BLaER1 (cell line): ENCODE data around the gene NDUFS7.
"Not testable (repeated sequence)": the region's sequence is repeated elsewhere in the genome, so short reads cannot be mapped to it uniquely, and the experiment has no call there.

Source experiments
- H3K27ac ChIP-seq: shearing (Covaris generic); formaldehyde crosslinking; 2 replicates; pipeline ENCODE4 v1.8.1; 2022
- H3K27me3 ChIP-seq: shearing (Covaris generic); formaldehyde crosslinking; 2 replicates; pipeline ENCODE4 v1.8.1; 2022
- H3K36me3 ChIP-seq: shearing (Covaris generic); formaldehyde crosslinking; 2 replicates; pipeline ENCODE4 v1.8.1; 2022
- H3K4me1 ChIP-seq: shearing (Covaris generic); formaldehyde crosslinking; 2 replicates; pipeline ENCODE4 v1.8.1; 2022
- H3K4me2 ChIP-seq: shearing (Covaris generic); formaldehyde crosslinking; 2 replicates; pipeline ENCODE4 v1.8.1; 2022
- H3K4me3 ChIP-seq: shearing (Covaris generic); formaldehyde crosslinking; 2 replicates; pipeline ENCODE4 v1.8.1; 2022
- H3K9ac ChIP-seq: shearing (Covaris generic); formaldehyde crosslinking; 2 replicates; pipeline ENCODE4 v1.8.1; 2022
- H3K9me3 ChIP-seq: shearing (Covaris generic); formaldehyde crosslinking; 2 replicates; pipeline ENCODE4 v1.8.1; 2022
- H4K20me1 ChIP-seq: shearing (Covaris generic); formaldehyde crosslinking; 2 replicates; pipeline ENCODE4 v1.8.1; 2022
- Cebpa-rat ChIP-seq: shearing (Covaris generic); IDR thresholded peaks from 2 replicates; pipeline ENCODE4 v1.8.1; 2022

Gene NDUFS7

DNA sequence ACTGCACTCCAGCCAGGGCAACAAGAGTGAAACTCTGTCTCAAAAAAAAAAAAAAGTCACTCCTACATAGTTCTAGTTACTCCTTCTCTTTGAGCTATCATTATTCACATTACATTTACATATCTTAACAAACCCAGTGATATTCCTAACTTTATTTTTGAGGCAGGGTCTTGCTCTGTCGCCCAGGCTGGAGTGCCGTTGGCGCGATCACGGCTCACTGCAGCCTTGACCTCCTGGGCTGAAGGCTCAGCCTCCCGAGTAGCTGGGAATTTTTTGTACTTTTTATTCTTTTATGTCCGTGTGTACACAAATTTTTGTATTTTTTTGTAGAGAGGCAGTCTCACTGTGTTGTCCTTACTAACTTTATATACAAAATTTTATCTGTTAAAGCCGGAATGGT is 53.9 kb downstream of the NDUFS7 start:
- 0 out of 2 replicates have a peak overlapping the region, but pooled peaks have one; percentile 99 for H3K4me3 ChIP-seq
- H3K27ac ChIP-seq, result no peak overlapping the region
- H3K4me1 ChIP-seq, result peaks cover 55% of the 10 kb centered on the region
- peaks cover 93% of the 10 kb centered on the region for H4K20me1 ChIP-seq
- no peaks in the 10 kb centered on the region for H3K27me3 ChIP-seq
- peaks cover 66% of the 10 kb centered on the region for H3K36me3 ChIP-seq
- TF ChIP-seq Cebpa-rat, result no peak
- no peak overlapping the region; the same call in 1 of the 2 replicates for H3K9ac ChIP-seq
- H3K4me2 ChIP-seq, result peak overlapping the region; percentile 67
- no peaks in the 10 kb centered on the region for H3K9me3 ChIP-seq

DNA sequence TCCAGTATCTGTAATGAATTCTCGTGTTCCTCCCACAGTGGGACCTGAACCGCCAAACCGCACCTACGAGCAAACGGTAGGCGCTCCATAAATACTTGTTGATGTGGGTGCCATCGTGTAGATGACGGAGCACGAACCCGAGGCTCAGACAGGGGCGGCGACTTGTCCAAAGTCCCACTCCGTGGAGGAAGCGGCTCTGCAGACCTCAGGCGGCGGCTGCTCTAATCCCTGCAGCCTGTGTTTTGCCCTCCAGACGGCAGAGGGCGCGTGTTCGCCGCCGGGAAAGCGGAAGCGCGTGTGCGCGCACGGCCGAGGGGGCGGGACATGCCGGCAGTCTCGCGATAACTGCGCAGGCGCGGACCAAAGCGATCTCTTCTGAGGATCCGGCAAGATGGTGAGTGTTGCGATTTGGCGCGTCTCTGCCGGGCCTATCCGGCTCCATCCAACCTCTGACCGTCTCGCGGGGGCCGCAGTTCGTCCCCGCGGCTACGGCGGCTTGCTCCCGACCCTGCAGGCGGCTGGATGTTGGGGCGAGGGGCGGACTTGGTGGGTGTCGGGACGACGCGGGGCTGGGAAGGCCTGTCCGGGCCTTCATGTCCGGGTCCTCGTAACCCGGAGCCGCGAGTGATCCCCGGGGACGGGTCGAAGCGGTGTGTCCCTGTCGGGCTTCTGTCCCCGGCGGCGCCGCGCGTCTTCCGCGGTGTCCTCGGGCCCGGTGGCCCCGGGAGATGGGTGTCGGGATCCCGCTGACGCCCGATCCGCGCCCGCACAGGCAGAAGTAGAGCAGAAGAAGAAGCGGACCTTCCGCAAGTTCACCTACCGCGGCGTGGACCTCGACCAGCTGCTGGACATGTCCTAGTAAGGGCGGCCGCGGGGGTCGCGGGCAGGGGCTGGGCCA is 54.6 kb downstream of the NDUFS7 start, which contains the start of gene RPS15:
RPS15 (plus strand) TSS at position 362 of the 898 bp plus-strand sequence; CDS start at position 392, 30 bp downstream.
- Histone ChIP-seq H3K4me3 (peak within 1 kb of the TSS; percentile 99), H4K20me1 (peaks cover 93% of the 10 kb centered on the region), H3K27me3 (no peaks in the 10 kb centered on the region), H3K4me2 (peak within 1 kb of the TSS; percentile 95), H3K36me3 (peaks cover 66% of the 10 kb centered on the region), H3K9ac (peak within 1 kb of the TSS; percentile 100), H3K4me1 (peaks cover 55% of the 10 kb centered on the region), H3K9me3 (no peaks in the 10 kb centered on the region), H3K27ac (peak within 1 kb of the TSS; percentile 100)
- no peak for TF ChIP-seq Cebpa-rat

DNA sequence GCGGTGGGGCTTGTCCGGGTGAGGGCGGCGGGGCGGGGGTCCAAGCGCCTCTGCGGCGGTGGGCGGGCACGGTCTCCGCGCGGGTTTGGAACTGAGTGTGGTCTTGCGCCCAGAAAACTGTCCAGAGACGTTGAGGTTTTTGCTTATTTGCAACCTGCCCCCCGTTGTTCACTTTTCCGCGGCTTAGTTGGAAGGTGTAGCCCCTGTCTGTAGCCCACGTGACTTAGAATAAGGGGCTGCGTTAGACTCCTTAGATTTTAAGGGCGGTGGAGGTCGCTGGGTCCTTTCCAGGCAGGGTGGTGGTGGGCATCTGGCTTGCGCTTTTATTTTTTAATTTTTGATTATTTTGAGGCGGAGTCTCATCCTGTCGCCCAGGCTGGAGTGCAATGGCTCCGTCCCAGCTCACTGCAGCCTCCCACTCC is 55.2 kb downstream of the NDUFS7 start:
- Histone ChIP-seq H3K27me3 (no peaks in the 10 kb centered on the region), H3K9ac (peak overlapping the region; percentile 100), H3K4me3 (peak overlapping the region; percentile 99), H3K27ac (peak overlapping the region; percentile 100), H3K4me2 (peak overlapping the region; percentile 95), H4K20me1 (peaks cover 93% of the 10 kb centered on the region), H3K36me3 (peaks cover 61% of the 10 kb centered on the region), H3K4me1 (peaks cover 57% of the 10 kb centered on the region), H3K9me3 (no peaks in the 10 kb centered on the region)
- TF ChIP-seq Cebpa-rat, result no peak

DNA sequence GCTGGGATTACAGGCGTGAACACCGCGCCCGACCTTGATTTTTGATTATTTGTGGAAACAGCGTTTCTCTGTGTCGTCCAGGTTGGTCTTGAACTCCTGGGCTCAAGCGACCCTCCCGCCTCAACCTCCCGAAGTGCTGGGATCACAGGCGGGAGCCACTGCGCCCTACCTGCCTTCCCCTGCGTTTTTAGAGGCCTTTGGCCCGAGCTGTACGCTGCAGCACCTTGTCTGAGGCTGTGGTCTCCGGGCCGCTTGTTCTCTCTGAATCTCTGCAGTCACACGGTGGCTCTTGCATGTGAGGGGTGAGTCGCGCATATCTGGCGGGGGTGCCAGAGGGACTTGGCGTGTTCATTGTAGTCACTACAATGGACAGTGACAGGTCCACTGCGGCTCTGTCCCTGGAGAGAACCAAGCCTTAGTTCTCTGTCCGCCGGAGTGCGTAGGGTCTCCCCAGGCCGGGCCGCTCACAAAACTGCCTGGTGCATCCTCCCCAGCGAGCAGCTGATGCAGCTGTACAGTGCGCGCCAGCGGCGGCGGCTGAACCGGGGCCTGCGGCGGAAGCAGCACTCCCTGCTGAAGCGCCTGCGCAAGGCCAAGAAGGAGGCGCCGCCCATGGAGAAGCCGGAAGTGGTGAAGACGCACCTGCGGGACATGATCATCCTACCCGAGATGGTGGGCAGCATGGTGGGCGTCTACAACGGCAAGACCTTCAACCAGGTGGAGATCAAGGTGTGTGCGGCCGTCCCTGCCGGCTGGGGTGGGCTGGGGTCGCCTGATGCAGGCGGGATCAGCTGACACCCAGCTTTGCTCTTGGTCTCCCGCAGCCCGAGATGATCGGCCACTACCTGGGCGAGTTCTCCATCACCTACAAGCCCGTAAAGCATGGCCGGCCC is 56.1 kb downstream of the NDUFS7 start:
- Histone ChIP-seq H3K27ac (peak overlapping the region; percentile 100), H3K36me3 (peaks cover 53% of the 10 kb centered on the region), H3K4me3 (peak overlapping the region; percentile 99), H3K4me2 (peak overlapping the region; percentile 95), H3K4me1 (peaks cover 63% of the 10 kb centered on the region), H4K20me1 (peaks cover 93% of the 10 kb centered on the region), H3K9ac (peak overlapping the region; percentile 100)
- not testable (repeated sequence) for H3K27me3 ChIP-seq, H3K9me3 ChIP-seq

DNA sequence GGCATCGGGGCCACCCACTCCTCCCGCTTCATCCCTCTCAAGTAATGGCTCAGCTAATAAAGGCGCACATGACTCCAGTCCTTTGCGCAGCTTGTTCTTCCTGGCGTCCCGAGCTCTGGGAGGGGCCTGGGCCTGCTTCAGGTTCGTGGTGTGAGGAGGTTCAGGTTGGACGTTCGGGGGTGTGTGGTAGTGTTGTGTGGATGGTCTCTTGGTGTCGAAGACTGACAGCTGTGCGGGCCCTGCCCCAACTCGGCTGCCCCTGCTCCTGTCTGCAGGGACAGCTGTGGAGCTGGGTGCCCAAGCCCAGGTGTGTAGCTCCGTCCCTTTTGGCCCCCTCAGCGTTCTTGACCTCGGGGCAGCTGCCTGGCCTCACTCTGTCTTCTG is 56.7 kb downstream of the NDUFS7 start:
- Histone ChIP-seq H3K36me3 (peaks cover 48% of the 10 kb centered on the region), H4K20me1 (peaks cover 93% of the 10 kb centered on the region), H3K4me3 (peak overlapping the region; percentile 99; the same call in 1 of the 2 replicates), H3K4me2 (peak overlapping the region; percentile 95), H3K9me3 (no peaks in the 10 kb centered on the region), H3K27ac (no peak overlapping the region), H3K9ac (peak overlapping the region; percentile 100), H3K27me3 (peaks cover 8% of the 10 kb centered on the region), H3K4me1 (peaks cover 68% of the 10 kb centered on the region)
- no peak for TF ChIP-seq Cebpa-rat

DNA sequence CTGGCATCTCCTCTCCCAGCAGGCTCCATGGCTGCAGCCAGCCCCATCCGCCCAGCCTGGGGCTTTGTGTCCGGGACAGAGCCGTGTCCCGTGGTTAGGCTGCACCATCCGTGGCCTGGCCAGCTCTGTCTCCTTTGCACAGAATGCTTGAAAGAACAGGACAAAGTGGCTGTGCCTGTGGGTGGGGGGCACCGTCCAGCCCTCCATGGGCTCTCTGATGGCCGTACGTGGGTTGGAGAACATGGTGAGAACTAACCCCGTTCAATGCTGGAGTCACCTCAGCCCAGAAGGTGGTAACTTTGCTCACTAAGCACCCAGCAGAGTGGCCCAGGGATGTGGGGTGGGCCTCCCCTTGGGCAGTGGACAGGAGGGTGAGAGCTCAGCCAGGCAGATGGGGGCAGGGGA is 57.3 kb downstream of the NDUFS7 start:
- peak overlapping the region; percentile 95 for H3K4me2 ChIP-seq
- H3K4me3 ChIP-seq, result no peak overlapping the region
- no peak for TF ChIP-seq Cebpa-rat
- peaks cover 92% of the 10 kb centered on the region for H4K20me1 ChIP-seq
- H3K27me3 ChIP-seq, result peaks cover 14% of the 10 kb centered on the region
- peaks cover 65% of the 10 kb centered on the region for H3K4me1 ChIP-seq
- H3K36me3 ChIP-seq, result peaks cover 42% of the 10 kb centered on the region
- H3K9ac ChIP-seq, result 0 out of 2 replicates have a peak overlapping the region, but pooled peaks have one; percentile 36
- no peaks in the 10 kb centered on the region for H3K9me3 ChIP-seq
- no peak overlapping the region for H3K27ac ChIP-seq

DNA sequence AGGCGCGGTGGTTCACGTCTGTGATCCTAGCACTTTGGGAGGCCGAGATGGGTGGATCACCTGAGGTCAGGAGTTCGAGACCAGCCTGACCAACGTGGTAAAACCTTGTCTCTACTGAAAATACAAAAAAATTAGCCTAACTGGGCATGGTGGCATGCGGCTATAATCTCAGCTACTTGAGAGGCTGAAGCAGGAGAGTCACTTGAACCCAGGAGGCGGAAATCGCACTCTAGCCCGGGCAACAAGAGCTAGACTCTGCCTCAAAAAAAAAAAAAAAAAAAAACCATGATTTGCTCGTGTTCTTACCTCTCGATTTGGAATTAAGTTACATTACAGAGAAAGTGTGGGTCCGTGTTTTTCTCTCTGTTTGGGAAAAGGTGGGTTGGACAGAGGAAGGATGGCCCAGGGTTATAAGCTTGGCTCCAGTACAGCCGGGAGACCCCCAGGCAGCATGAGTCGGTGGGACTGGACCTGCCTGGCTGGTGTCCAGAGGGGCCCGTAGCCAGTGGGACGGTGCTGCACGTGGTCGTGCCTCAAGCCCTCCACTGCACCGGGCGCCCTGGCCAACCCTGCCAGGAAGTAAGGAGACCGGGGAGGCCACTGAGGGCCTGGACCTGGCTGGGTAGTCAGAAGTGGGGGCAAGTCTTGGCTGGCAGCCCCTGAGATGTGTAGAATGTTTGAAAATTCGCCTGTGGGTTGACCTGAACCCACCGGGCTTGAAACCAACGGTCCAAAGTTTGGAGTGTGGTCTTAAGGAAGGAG is 58.2 kb downstream of the NDUFS7 start:
- H4K20me1 ChIP-seq, result peaks cover 92% of the 10 kb centered on the region
- H3K36me3 ChIP-seq, result peaks cover 42% of the 10 kb centered on the region
- H3K9me3 ChIP-seq, result no peaks in the 10 kb centered on the region
- H3K4me3 ChIP-seq, result no peak overlapping the region
- peaks cover 58% of the 10 kb centered on the region for H3K4me1 ChIP-seq
- no peak overlapping the region for H3K4me2 ChIP-seq
- no peak overlapping the region for H3K27ac ChIP-seq
- no peak for TF ChIP-seq Cebpa-rat
- H3K27me3 ChIP-seq, result peaks cover 23% of the 10 kb centered on the region
- H3K9ac ChIP-seq, result no peak overlapping the region
